ENCODE data around the gene ALDOC.

- no peak for TF ChIP-seq CTCF (optimal IDR thresholded peaks at IDR 0.05 in 1 of 3, IDR thresholded peaks at IDR 0.05 in 1 of 3, conservative IDR thresholded peaks at IDR 0.05 in 1 of 3; ENCODE audit: extremely low read depth in 1 of 3, insufficient read depth in 2 of 3, low read length in 3 of 3)
- no peak for TF ChIP-seq EZH2 (IDR thresholded peaks at IDR 0.05; ENCODE audit: low read length)
Measured at GRCh38 chr17:28578246-28579195, 1.8 kb upstream of the ALDOC start.
